Upper lobe of right lung (tissue), 1 donor: ENCODE data around the gene DLEC1. TPM values are rescaled to one million over a fixed set of nuclear protein-coding genes. Genes with fewer than 3 reads are reported as not detected.

Experiments used
- ATAC-seq: fragments of 200-7000 bp; cut with Tn5 transposase; one replicate; pipeline ENCODE4 v1.9.1; 2020; ENCODE audit warnings: mild to moderate bottlenecking, moderate library complexity
- DNase-seq: peaks from one replicate; pipeline ENCODE4 v3.0.0-alpha.2; 2020
- H3K27ac ChIP-seq: fragments of 200-600 bp; one replicate; pipeline ENCODE4 v1.8.0; 2022
- H3K27me3 ChIP-seq: fragments of 200-600 bp; one replicate; pipeline ENCODE4 v1.8.0; 2022; ENCODE audit warnings: mild to moderate bottlenecking
- H3K36me3 ChIP-seq: fragments of 200-600 bp; one replicate; pipeline ENCODE4 v1.8.0; 2022
- H3K4me1 ChIP-seq: fragments of 200-600 bp; one replicate; pipeline ENCODE4 v1.8.0; 2022
- H3K4me3 ChIP-seq: fragments of 200-600 bp; one replicate; pipeline ENCODE4 v1.8.0; 2022; ENCODE audit warnings: mild to moderate bottlenecking
- H3K9me3 ChIP-seq: fragments of 200-600 bp; one replicate; pipeline ENCODE4 v1.8.0; 2022
- CTCF ChIP-seq: fragments of 200-600 bp; IDR thresholded peaks from one replicate; pipeline ENCODE4 v1.8.0; 2022; ENCODE audit warnings: antibody characterized with exemption
- intact Hi-C: fragments of 100-400 bp; cut with DNase I; formaldehyde crosslinking; loops from one replicate; pipeline ENCODE4 v1.11.0; 2022
- total RNA-seq: library from RNA; stranded (reverse); fragmentation: NEBNext Ultra II Directional; extraction: Animal tissue kit (Norgen Biotek cat#: 25700); gene quantifications from one replicate; pipeline ENCODE4 v1.2.1, GENCODE V29; 2021
- donor health status: DM: no; HTN: yes; CAD: no; lungs with severe emphysema.

DLEC1 gene
- total RNA-seq, 1 donor from 2014 or later, result 2.7 TPM

GRCh38 chr3:38153221-38153620, 114.2 kb downstream of the DLEC1 start:
- Histone ChIP-seq H3K36me3 (no peaks in the 10 kb centered on the region), H3K4me1 (peaks cover 21% of the 10 kb centered on the region), H3K27ac (peak overlapping the region; percentile 17), H3K9me3 (no peaks in the 10 kb centered on the region), H3K27me3 (no peaks in the 10 kb centered on the region), H3K4me3 (no peak overlapping the region)
- intact Hi-C loops, result no loop called here
- ATAC-seq (no peak), DNase-seq (no peak)
- TF ChIP-seq CTCF, result no peak

GRCh38 chr3:38154033-38154494, 115.1 kb downstream of the DLEC1 start:
- H3K4me3 ChIP-seq, result no peak overlapping the region
- H3K27ac ChIP-seq, result no peak overlapping the region
- no peaks in the 10 kb centered on the region for H3K27me3 ChIP-seq
- DNase-seq (no peak), ATAC-seq (peak; percentile 55)
- intact Hi-C loops, result no loop called here
- no peaks in the 10 kb centered on the region for H3K36me3 ChIP-seq
- peaks cover 21% of the 10 kb centered on the region for H3K4me1 ChIP-seq
- no peak for TF ChIP-seq CTCF
- no peaks in the 10 kb centered on the region for H3K9me3 ChIP-seq

GRCh38 chr3:38154625-38155255, 115.7 kb downstream of the DLEC1 start:
- Histone ChIP-seq H3K27me3 (no peaks in the 10 kb centered on the region), H3K9me3 (no peaks in the 10 kb centered on the region), H3K4me3 (no peak overlapping the region), H3K4me1 (peaks cover 21% of the 10 kb centered on the region), H3K36me3 (no peaks in the 10 kb centered on the region), H3K27ac (no peak overlapping the region)
- intact Hi-C loops, result no loop called here
- ATAC-seq, result peak; percentile 70
- DNase-seq, result no peak
- TF ChIP-seq CTCF, result no peak

- H3K36me3 ChIP-seq, result no peaks in the 10 kb centered on the region
- no peaks in the 10 kb centered on the region for H3K9me3 ChIP-seq
- intact Hi-C loops, result no loop called here
- H3K4me1 ChIP-seq, result peaks cover 21% of the 10 kb centered on the region
- no peak overlapping the region for H3K27ac ChIP-seq
- TF ChIP-seq CTCF, result no peak
- DNase-seq (no peak), ATAC-seq (no peak)
- H3K27me3 ChIP-seq, result no peaks in the 10 kb centered on the region
- H3K4me3 ChIP-seq, result no peak overlapping the region
These were observed 116.8 kb downstream of the DLEC1 start for GRCh38 chr3:38155825-38156224.

- intact Hi-C loops, result no loop called here
- ATAC-seq, result no peak
- Histone ChIP-seq H3K36me3 (no peaks in the 10 kb centered on the region), H3K27me3 (no peaks in the 10 kb centered on the region), H3K27ac (no peak overlapping the region), H3K4me1 (peaks cover 15% of the 10 kb centered on the region), H3K9me3 (no peaks in the 10 kb centered on the region), H3K4me3 (no peak overlapping the region)
- no peak for TF ChIP-seq CTCF
- no peak for DNase-seq
These were observed 118.1 kb downstream of the DLEC1 start for GRCh38 chr3:38157117-38157516.

GRCh38 chr3:38157595-38157994, 118.6 kb downstream of the DLEC1 start:
- Histone ChIP-seq H3K4me3 (no peak overlapping the region), H3K27ac (no peak overlapping the region), H3K4me1 (peaks cover 15% of the 10 kb centered on the region), H3K27me3 (no peaks in the 10 kb centered on the region), H3K36me3 (no peaks in the 10 kb centered on the region), H3K9me3 (no peaks in the 10 kb centered on the region)
- intact Hi-C loops, result no loop called here
- ATAC-seq (no peak), DNase-seq (no peak)
- TF ChIP-seq CTCF, result no peak
